GM21737 (cell line): ENCODE results near the gene FBXL2.
"Not testable (repeated sequence)": the region's sequence is repeated elsewhere in the genome, so short reads cannot be mapped to it uniquely, and the experiment has no call there.

ENCODE experiments used
- ATAC-seq: cut with Tn5 transposase; IDR thresholded peaks from one replicate; pipeline ENCODE4 v1.9.1; 2021; ENCODE audit warnings: mild to moderate bottlenecking, moderate library complexity; ENCODE audit not compliant: unreplicated experiment

Gene FBXL2

DNA sequence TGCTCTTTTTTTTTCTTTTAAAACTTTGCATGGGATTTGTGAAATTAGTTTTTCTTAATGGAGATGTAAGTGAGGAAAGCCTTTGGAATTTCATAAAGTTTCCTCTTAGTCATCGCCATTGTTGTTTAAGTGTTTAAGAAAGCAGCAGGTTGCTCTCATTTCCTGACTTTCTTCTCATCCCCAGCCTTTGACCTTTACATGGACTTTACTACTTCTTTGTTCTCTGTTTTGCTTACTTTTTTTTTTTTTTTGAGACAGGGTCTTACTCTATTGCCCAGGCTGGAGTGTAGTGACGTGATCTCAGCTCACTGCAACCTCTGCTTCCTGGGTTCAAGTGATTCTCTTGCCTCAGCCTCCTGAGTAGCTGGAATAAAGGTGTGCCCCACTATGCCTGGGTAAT is 38.6 kb downstream of the FBXL2 start:
- no peak for ATAC-seq

DNA sequence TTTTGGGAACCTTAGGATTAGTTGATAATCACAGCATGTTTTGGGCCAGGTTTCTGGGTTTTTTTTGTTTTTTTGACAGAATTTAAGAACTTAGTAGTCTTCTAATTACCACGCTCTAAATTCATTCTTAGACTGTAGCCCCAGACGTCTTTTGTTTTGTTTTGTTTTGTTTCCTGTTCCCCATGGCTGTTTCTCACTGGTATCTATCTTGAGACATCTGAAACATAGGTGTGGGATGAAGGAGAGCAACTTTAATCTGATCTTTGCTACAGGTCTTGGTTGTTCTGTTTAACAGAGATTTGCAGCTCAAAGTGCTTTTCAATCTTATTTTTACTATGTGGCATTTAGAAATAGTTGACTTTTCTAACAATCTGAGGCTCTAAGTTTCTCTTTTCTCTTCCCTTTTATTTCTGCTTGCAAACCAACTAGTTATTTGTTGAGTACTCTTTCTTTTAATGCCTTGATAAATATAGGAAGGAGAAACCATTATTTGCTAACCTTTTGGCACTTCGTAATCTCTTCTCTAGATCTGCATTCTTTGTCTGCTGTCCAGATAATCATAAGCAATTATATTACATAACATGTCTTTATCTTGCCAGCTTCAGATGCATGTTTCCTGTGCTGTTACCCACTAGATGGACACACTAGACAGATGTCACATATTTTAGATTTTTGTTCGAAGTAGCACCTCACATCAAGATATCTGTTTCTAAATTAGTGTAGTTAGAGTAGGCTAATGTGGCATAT is 40.9 kb downstream of the FBXL2 start:
- ATAC-seq: no peak

DNA sequence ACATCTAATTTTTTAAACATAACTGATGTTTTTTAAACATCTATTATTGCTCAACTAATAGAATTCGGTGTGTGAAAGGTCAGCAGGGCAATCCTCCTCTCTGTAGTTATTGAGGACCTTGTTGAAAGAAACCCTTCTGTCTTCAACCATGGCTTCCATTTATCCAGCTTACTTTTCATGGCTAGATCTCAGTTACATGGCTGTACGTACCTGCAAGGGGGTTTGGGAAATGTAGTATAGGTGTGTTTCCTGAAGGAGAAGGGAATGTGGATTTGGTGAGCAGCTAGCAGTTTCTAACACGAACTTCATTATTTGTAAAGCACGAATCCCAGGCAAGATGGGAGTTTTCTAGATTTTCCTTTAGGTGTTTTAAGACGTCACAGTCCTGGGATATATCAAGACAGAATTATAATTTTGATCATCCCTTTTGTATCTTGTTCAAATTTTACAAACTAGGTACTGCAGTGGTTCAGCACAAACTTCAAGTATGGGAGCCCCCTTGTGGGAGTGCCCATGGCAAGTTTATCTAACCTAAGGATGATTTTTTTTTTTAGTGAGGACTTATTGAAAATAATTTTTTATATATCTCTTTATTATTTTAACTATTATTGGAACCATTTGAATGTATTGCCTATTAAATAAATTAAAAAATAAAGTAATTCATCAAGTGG is 41.6 kb downstream of the FBXL2 start:
- no peak for ATAC-seq

DNA sequence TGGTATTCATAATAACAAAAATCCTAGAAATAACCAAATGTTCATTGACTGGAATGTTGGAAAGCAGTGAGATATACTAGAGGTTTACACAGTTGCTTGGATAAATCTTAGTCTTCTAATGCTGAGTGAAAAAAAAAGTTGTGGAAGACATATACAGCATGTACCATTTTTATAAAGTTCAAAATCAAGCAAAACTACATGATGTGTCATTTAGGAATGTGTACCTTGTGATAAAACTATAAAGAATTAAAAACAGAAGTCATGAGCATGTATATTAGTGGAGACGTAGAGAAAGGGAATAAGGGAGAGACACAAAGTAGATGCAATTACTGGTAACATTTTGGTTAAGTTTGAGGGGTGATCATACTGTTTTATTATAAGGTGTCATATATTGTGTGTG is 45.2 kb downstream of the FBXL2 start:
- no peak for ATAC-seq

DNA sequence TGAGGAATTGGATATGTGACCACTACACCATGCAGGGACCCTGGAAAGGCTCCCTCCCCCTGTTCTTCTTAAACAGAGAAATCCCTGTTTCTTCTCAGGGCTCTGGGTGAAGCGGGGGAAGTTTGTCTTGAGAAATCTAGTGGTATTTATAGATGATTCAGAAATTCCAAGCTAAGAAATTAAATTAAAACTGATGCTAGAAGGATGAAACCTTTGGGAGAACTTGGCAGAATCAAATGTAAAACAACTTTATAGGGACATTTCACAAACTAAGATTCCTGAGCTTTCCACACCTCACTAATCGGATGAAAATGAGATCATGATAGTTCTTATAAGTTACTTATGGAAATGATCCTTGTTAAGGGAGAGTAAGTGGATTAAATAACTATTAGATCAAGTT is 54.2 kb downstream of the FBXL2 start:
- no peak for ATAC-seq

DNA sequence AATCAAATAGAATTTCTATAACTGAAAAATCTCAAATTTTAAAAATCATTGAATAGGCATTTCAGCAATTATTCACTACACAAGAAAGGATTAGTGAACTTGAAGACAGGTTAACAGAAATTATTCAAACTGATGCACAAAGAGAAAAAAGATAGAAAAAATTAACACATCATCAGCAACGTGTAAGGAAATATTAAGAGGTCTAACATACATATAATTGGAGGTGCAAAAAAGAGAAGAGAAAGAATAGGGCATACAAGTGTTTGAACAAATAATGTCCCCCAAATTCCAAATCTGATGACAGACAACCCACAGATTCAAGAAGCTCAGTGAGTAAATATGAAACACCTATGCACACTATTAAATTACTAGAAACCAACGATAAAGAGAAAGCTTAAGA is 57.1 kb downstream of the FBXL2 start:
- no peak for ATAC-seq

DNA sequence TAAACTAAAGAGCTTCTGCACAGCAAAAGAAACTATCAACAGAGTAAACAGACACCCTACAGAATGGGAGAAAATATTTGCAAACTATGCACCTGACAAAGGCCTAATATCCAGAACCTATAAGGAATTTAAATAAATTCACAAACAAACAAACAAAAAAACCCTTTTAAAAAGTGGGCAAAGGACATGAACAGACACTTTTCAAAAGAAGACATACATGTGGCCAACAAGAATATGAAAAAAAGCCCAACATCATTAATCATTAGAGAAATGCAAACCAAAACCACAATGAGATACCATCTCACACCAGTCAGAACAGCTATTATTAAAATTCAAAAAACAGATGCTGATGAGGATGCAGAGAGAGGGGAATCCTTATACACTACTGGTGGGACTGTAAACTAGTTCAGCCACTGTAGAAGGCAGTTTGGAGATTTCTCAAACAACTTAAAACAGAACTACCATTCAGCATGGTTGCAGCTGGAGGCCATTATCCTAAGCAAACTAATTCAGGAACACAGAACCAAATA is 61.8 kb downstream of the FBXL2 start:
- ATAC-seq: not testable (repeated sequence)

DNA sequence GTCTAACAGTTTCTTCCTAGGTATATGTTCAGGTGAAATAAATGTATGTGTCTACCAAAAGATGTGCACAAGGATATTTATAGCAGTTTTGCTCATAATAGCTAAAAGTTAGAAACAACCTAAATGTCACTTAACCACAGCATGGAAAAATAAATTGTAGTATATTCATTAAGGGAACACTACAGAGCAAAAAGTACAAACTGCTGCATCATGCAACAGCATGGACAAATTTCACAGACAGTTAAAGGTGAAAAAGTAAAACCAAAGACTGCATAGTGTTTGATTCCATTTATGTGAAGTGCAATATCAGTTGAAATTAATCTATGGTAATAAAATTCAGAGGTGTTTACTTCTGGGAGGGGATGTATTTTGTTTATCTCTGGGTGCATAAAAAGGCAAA is 62.5 kb downstream of the FBXL2 start:
- ATAC-seq: no peak

DNA sequence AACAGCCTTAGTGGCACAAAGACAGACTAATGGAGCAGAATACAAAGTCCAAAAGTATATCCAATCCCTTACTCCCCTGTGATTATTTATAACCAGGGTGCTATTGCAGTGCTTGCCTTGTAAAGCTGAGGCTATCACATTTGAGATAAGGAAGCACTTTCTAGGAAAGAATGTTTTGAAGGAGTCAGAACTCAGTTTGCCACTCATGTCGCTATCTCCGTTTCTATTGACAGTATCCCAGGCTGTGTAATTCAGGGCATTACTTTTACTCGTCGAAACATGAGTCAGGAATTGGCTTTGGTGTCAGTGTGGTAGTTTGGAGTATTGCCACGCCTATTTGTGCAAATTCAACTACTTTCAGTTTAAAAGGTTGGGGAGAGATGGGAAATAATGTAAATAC is 78.4 kb downstream of the FBXL2 start:
- ATAC-seq: no peak

DNA sequence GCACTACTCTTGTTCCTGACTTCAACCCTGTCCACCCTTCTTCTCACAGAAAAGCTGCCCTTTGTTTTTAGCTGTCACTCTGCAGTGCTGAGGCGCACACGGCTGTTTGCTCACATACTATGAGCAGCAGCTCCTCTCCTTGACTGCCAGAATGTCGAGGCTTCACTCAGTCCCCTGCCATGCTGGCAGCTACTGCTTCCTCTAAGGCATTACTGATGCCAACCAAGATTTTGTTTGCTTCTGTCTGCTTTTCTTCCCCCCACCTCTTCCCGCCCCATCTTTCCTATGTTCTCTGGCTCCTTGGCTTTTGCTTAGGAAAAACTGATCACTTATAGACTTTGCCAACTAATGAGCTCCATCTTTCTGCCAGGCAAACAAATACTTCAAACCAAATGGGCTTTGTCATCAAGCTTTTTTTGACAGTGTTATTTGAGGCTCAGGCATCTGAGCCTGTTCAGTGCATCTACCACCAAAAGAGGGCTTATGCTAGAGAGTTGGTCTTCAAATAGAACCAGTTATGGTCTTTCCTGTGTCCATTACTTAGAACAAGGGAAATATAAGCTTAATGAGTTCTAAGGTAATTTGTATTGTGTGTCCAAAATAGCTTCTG is 81.0 kb downstream of the FBXL2 start:
- no peak for ATAC-seq

DNA sequence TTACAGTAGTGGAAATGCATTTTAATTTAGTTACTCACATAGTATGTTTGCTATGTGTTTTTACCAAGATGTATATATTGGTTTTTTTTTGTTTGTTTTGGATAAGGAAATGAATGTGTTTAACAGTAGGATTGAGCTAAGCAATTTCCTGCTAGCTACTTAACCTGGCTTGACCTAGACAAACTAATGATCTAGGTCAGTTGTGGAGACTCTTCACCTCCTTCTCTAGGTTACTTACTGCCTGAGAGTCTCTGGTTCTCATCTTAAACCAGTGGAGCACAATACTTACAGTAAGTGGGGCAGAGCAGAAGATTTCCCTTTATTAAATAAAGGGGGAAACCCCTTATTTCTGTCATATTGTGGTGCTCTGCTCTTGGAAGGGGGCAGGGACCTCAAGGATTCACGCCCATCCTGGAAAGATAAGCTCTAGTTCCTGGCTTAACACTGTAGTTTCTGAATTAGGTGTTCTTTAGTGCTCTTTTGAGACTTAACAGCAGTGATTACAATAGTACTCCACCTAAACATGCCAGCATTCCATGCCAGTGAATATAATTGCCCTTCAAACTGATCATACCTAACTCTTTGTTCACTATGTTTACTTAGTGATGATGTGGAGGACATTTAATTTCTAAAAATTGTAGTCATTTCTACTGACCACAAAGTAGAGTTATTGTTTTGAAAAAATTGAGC is 83.0 kb downstream of the FBXL2 start:
- no peak for ATAC-seq

DNA sequence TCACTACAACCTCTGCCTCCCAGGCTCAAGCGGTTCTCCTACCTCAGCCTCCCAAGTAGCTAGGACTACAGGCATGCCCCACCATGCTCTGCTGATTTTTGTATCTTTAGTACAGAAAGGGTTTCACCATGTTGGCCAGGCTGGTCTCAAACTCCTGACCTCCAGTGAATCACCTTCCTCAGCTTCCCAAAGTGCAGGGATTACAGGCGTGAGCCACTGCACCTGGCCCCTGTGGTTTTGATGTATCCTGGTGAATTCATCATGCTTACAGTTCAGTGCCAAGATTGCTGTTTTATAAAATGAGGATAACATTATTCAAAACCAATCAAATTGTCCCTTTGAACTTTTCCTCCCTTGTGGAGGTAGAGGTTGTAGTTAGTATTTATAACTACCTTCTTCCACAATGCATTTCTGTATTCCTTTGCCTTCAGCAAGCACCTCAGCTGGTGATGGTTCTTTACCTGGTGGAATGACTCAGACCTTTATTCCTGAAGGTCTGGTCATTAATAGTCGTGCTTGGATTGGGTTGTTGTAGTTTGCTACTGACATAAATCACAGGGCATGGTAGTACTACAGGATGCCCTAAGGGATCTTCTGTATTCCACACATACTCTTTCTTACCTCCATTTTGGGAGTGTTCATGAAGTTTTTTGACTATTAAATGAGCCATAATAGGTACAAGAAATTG is 86.0 kb downstream of the FBXL2 start:
- ATAC-seq: no peak

DNA sequence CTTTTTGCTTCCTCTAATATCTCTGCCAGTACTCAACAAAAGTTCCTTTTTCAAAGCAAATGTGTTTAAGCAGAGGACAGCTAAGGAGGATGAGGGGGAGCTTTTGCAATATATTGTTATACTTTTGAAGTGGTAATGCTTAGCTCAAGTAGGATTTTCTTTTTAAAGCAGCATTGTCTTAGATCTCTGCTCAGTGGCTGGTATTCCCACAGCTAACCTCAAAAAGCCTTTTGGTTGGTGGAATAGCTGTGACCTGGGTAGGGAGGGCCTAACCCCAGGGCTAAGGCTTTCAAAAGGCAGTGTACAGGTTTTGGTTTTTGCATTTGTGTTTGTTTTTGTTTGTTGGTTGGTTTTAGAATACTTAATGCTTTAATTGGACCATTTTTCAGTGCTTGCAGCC is 86.8 kb downstream of the FBXL2 start:
- ATAC-seq: no peak

DNA sequence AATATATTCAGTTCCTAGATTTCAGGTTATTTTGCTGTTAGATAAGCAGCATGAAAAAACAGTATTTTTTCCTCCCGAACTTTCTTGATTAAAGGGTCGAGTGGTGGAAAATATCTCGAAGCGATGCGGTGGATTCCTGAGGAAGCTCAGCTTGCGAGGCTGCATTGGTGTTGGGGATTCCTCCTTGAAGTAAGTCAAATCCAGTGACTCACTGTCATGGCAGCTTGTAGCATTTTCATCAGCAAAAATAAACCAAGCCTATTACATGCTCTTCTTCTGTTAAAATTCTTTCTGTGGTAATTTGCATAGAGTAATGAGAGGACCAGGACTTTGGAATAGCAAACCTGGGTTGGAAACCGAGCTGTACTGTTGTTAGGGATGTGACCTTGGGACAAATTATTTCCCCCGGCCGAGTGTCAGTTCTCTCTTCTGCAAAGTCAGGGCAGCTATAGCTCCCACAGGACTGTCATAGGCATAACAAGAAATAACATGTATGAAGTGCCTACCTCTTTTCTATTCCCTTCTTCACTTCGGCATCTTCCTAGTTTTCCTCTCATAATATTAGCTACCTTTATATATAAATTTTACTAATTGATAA is 87.4 kb downstream of the FBXL2 start:
- no peak for ATAC-seq

DNA sequence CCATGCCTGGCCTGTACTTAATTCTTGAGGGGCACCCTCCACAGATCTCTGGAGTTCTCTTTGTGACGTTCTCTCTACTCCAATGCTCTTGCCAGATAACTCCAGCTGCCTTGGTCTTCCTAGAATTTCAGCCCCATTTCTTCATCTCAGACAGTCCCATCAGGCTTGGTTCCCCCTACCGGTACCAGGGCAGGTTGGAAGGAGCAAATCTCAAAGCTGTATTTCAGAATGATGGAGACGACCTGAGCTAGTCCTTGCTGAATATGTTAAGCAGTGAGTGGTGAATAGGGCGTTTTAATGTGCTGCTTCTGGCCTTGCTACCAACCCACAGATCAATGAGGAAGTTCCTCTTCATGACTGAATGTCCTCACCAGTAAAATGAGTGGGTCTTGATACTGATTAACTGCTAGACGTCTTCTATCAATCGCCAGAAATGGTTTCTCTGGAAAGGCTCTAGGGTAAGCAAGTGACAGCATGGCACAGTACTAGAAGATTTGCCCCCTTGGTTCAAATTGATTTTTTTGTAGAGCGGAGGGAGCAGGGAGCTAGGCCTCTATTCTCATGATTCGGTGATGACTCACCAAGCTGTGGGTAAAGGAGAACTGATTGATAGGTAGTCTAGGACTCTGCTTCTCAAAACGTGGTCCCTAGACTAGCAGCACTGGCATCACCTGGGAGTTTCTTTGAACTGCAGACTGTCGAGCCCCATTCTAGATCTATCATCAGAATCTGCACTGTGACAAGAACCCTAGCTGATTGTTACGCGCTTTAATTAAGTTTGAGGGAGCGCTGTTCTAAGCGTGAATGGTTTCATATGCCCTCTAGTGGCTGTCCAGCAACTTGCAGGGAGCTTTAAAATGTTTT is 95.2 kb downstream of the FBXL2 start:
- no peak for ATAC-seq

DNA sequence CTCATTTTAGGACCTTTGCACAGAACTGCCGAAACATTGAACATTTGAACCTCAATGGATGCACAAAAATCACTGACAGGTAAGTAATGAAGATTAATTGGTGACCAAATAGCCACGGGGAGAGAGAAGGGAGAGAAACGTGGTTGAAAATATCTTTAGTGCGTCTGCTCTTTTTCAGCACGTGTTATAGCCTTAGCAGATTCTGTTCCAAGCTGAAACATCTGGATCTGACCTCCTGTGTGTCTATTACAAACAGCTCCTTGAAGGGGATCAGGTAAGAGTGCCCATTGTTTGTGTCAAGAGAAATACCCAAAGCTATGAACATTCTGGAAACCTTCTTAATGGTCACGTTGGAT is 95.8 kb downstream of the FBXL2 start:
- ATAC-seq: no peak

DNA sequence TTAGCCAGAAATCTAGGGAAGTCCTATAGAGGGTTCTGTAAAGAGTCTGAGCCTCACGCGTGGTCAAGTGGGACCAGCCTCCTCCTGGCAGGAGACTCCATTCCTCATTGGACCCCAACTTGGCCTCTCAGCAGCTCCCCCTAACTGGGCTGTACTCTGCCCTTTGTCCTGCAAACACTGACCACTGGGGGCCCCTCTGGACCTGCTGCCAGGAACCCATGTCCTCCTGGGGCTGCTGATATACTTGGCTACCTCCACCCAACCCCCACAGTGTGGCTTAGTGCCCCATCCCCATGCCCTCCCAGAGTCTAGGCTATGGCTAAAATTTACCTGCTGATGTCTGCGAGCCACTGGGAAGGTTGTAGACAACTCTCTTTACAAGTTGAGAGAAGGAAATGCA is 100.2 kb downstream of the FBXL2 start:
- ATAC-seq: no peak

DNA sequence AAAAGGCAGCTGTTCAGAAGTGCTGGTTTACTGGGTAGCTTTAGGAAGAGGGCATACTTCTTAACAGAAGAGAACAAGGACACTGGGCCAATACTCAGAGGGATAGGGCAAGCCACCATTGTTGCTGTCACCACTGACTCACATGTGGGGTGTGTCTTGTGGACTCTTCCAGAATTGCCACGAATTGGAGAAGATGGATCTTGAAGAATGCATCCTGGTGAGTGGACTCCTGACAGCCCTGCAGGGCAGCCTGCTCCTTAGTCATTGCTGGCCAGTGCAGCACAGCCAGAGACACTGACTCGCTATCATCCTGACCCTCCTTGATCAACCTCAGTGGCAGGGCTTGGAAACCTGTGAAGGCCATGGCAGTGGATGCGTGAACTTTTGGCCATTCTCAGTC is 100.7 kb downstream of the FBXL2 start:
- ATAC-seq: no peak

DNA sequence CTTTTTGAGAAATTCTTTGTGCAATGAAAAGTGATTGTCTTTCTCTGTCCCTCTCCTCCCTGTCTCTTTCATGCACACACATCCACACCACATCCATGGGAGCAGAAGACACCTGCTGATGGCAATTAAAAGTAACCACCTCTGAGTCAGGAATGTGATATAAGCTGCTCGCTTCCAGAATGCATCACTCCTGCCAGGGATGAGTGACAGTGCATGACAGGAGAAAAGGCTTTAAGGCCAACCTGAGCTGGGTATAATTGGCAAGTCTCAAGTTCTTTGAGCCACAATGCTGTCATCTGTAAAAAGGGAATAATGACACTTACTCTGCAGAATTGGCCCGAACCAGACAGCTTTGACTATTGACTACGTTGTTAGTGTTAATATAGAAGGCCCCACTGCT is 103.4 kb downstream of the FBXL2 start:
- ATAC-seq: no peak

DNA sequence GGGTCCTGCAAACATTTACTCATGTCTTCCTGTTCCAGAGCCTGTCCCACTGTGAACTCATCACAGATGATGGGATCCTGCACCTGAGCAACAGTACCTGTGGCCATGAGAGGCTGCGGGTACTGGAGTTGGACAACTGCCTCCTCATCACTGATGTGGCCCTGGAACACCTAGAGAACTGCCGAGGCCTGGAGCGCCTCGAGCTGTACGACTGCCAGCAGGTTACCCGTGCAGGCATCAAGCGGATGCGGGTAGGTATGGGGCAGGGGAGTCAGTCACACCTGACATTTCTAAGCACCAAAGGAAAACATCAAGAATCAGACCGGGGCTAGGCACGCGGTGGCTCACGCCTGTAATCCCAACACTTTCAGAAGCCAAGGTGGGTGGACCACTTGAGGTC is 106.7 kb downstream of the FBXL2 start:
- no peak for ATAC-seq
